NCI-H128 (cell line): Measurements from ENCODE around the gene RBPJL.
A peak's percentile ranks its signal among the peaks of the same experiment; 100 is the strongest.

Source experiments
- DNase-seq: peaks from one replicate; lab custom pipeline; 2025; ENCODE audit not compliant: unreplicated experiment; lab: John Stamatoyannopoulos, UW

The RBPJL gene

GRCh38 chr20:45306431-45306982 lies at the start of gene RBPJL:
TSS of gene RBPJL (plus strand) at chr20:45306840. CDS start at chr20:45306923, 83 bp downstream.
- DNase-seq = no peak

- no peak for DNase-seq
These were observed 49.5 kb upstream of the RBPJL start for GRCh38 chr20:45257161-45257560.

GRCh38 chr20:45257711-45258110 lies 48.9 kb upstream of the RBPJL start:
- no peak for DNase-seq

GRCh38 chr20:45258259-45258658 lies 48.4 kb upstream of the RBPJL start:
- DNase-seq = no peak

GRCh38 chr20:45258664-45259063 lies 48.0 kb upstream of the RBPJL start:
- DNase-seq = no peak

- DNase-seq = no peak
These were observed 42.9 kb upstream of the RBPJL start for GRCh38 chr20:45263556-45264266.

GRCh38 chr20:45266977-45267376 lies 39.7 kb upstream of the RBPJL start:
- DNase-seq = no peak

GRCh38 chr20:45268531-45268930 lies 38.1 kb upstream of the RBPJL start:
- no peak for DNase-seq

GRCh38 chr20:45269056-45269455 lies 37.6 kb upstream of the RBPJL start:
- no peak for DNase-seq

- DNase-seq = no peak
These were observed 36.8 kb upstream of the RBPJL start for GRCh38 chr20:45269754-45270270.

GRCh38 chr20:45275338-45275737 lies 31.3 kb upstream of the RBPJL start:
- no peak for DNase-seq

GRCh38 chr20:45279992-45280391 lies 26.6 kb upstream of the RBPJL start:
- no peak for DNase-seq

GRCh38 chr20:45282700-45283550 lies 23.7 kb upstream of the RBPJL start:
- DNase-seq = no peak

- no peak for DNase-seq
These were observed 23.0 kb upstream of the RBPJL start for GRCh38 chr20:45283551-45284057.

GRCh38 chr20:45288376-45288775 lies 18.3 kb upstream of the RBPJL start:
- no peak for DNase-seq

GRCh38 chr20:45288860-45289259 lies 17.8 kb upstream of the RBPJL start:
- no peak for DNase-seq

- DNase-seq = no peak
These were observed 16.5 kb upstream of the RBPJL start for GRCh38 chr20:45289942-45290676.

GRCh38 chr20:45290677-45291355 lies 15.8 kb upstream of the RBPJL start:
- DNase-seq = peak; percentile 58

GRCh38 chr20:45291526-45291925 lies 15.1 kb upstream of the RBPJL start:
- DNase-seq = no peak

GRCh38 chr20:45292343-45292742 lies 14.3 kb upstream of the RBPJL start:
- DNase-seq = no peak
